ENCODE results near the gene PRDM15.

PRDM15 gene

GRCh38 chr21:41821081-41821755 is 57.9 kb downstream of the PRDM15 start:
- DNase-seq, result no peak

GRCh38 chr21:41820384-41821080 is 58.6 kb downstream of the PRDM15 start:
- DNase-seq, result no peak

- DNase-seq, result no peak
Observed at GRCh38 chr21:41819856-41820281, 59.3 kb downstream of the PRDM15 start.

- DNase-seq, result no peak
Observed at GRCh38 chr21:41819236-41819855, 59.8 kb downstream of the PRDM15 start.

GRCh38 chr21:41817877-41818855 is 61.0 kb downstream of the PRDM15 start:
- no peak for DNase-seq

- DNase-seq, result peak; percentile 22
Observed at GRCh38 chr21:41817228-41817627, 61.9 kb downstream of the PRDM15 start.

- peak; percentile 17 for DNase-seq
Observed at GRCh38 chr21:41816583-41817165, 62.5 kb downstream of the PRDM15 start.

- no peak for DNase-seq
Observed at GRCh38 chr21:41815652-41816582, 63.2 kb downstream of the PRDM15 start.

- no peak for DNase-seq
Observed at GRCh38 chr21:41813226-41813625, 65.9 kb downstream of the PRDM15 start.

- no peak for DNase-seq
Observed at GRCh38 chr21:41812679-41813078, 66.5 kb downstream of the PRDM15 start.

- no peak for DNase-seq
Observed at GRCh38 chr21:41810597-41810932, 68.6 kb downstream of the PRDM15 start.

- no peak for DNase-seq
Observed at GRCh38 chr21:41809891-41810596, 69.1 kb downstream of the PRDM15 start.

- DNase-seq, result no peak
Observed at GRCh38 chr21:41808846-41809245, 70.3 kb downstream of the PRDM15 start.

- no peak for DNase-seq
Observed at GRCh38 chr21:41808094-41808493, 71.0 kb downstream of the PRDM15 start.

GRCh38 chr21:41806773-41807172 is 72.4 kb downstream of the PRDM15 start:
- no peak for DNase-seq

GRCh38 chr21:41805643-41806042 is 73.5 kb downstream of the PRDM15 start:
- DNase-seq, result no peak

GRCh38 chr21:41805038-41805437 is 74.1 kb downstream of the PRDM15 start:
- no peak for DNase-seq

GRCh38 chr21:41804381-41804780 is 74.8 kb downstream of the PRDM15 start:
- DNase-seq, result no peak

- no peak for DNase-seq
Observed at GRCh38 chr21:41803316-41803715, 75.8 kb downstream of the PRDM15 start.

- DNase-seq, result no peak
Observed at GRCh38 chr21:41802684-41803083, 76.5 kb downstream of the PRDM15 start.

- DNase-seq, result no peak
Observed at GRCh38 chr21:41802198-41802584, 77.0 kb downstream of the PRDM15 start.
